GM23338 (cell line): ENCODE measurements around the gene PJA1.

ENCODE experiments used
- CREB1 ChIP-seq: fragments of 250-450 bp; sonication (Bioruptor Pico); IDR thresholded peaks from 2 replicates; pipeline ENCODE4 v1.5.0; 2020; ENCODE audit warnings: low read depth, mild to moderate bottlenecking, moderate library complexity
- EZH2 ChIP-seq: fragments of 200-600 bp; sonication (generic); IDR thresholded peaks from one replicate; pipeline ENCODE4 v1.8.0; 2017; ENCODE audit warnings: antibody characterized with exemption, mild to moderate bottlenecking, low read depth; ENCODE audit not compliant: unreplicated experiment
- EZH2phosphoT487 ChIP-seq: fragments of 200-600 bp; sonication (generic); IDR thresholded peaks from one replicate; pipeline ENCODE4 v1.8.1; 2018; ENCODE audit warnings: antibody characterized with exemption; ENCODE audit not compliant: unreplicated experiment
- JUNB ChIP-seq: IDR thresholded peaks from one replicate; pipeline ENCODE4 v1.6.1; 2016; ENCODE audit warnings: antibody characterized with exemption; ENCODE audit not compliant: unreplicated experiment
- NANOG ChIP-seq: IDR thresholded peaks from 2 replicates; pipeline ENCODE4 v1.6.1; 2016; ENCODE audit warnings: antibody characterized with exemption, borderline replicate concordance
- POLR2AphosphoS5 ChIP-seq: IDR thresholded peaks from 2 replicates; pipeline ENCODE4 v1.6.1; 2016; ENCODE audit warnings: antibody characterized with exemption, low read depth
- STAT1 ChIP-seq: IDR thresholded peaks from one replicate; pipeline ENCODE4 v1.6.1; 2016; ENCODE audit warnings: antibody characterized with exemption; ENCODE audit not compliant: unreplicated experiment
- ZNF331 ChIP-seq: fragments of 250-450 bp; sonication (Bioruptor Pico); IDR thresholded peaks from 2 replicates; pipeline ENCODE4 v1.5.0; 2020; ENCODE audit warnings: low read depth, mild to moderate bottlenecking, moderate library complexity
- TF ChIP-seq, protein P1 (sequence below), 2 experiments: fragments of 200-600 bp in 1 of 2; sonication (generic) in 1 of 2; conservative IDR thresholded peaks; 2 replicates each; pipeline versions ENCODE4 v1.5.1 to v1.6.1; 2016 to 2017; ENCODE audit warnings: antibody characterized with exemption in 2 of 2, low read depth in 2 of 2, mild to moderate bottlenecking in 2 of 2, moderate library complexity in 1 of 2
- TF ChIP-seq, protein P2 (sequence below): fragments of 250-450 bp; sonication (Bioruptor Pico); IDR thresholded peaks from 2 replicates; pipeline ENCODE4 v1.5.0; 2020; ENCODE audit warnings: mild to moderate bottlenecking, moderate library complexity
- TF ChIP-seq, protein P3 (sequence below): IDR thresholded peaks from 2 replicates; pipeline ENCODE4 v1.6.1; 2016; ENCODE audit warnings: antibody characterized with exemption

DNA sequence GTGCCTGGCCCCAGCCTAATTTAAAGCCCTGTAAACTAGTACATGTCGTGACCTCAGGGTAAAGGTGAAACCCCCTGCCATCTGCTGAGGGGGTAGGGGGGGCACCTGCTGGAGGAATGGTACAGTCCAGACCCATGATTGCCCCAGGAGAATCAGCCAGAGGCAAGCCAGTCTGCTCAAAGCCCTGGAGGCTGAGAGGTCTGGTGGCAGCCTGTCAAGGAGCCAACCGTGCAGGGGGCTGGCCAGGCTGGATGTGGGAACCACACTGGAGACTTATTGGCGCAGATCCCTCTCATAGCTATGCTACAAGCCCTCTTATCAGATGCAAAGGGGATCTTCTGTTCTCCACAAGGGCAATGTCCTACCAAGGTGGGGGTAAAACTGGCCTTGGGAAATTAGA is 31.4 kb upstream of the PJA1 start:
- TF ChIP-seq, protein P1, sequence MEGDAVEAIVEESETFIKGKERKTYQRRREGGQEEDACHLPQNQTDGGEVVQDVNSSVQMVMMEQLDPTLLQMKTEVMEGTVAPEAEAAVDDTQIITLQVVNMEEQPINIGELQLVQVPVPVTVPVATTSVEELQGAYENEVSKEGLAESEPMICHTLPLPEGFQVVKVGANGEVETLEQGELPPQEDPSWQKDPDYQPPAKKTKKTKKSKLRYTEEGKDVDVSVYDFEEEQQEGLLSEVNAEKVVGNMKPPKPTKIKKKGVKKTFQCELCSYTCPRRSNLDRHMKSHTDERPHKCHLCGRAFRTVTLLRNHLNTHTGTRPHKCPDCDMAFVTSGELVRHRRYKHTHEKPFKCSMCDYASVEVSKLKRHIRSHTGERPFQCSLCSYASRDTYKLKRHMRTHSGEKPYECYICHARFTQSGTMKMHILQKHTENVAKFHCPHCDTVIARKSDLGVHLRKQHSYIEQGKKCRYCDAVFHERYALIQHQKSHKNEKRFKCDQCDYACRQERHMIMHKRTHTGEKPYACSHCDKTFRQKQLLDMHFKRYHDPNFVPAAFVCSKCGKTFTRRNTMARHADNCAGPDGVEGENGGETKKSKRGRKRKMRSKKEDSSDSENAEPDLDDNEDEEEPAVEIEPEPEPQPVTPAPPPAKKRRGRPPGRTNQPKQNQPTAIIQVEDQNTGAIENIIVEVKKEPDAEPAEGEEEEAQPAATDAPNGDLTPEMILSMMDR (conservative IDR thresholded peaks at IDR 0.05; ENCODE audit: low read depth in 2 of 2) = no peak
- TF ChIP-seq EZH2phosphoT487 = no peak
- no peak for TF ChIP-seq NANOG
- TF ChIP-seq, protein P2, sequence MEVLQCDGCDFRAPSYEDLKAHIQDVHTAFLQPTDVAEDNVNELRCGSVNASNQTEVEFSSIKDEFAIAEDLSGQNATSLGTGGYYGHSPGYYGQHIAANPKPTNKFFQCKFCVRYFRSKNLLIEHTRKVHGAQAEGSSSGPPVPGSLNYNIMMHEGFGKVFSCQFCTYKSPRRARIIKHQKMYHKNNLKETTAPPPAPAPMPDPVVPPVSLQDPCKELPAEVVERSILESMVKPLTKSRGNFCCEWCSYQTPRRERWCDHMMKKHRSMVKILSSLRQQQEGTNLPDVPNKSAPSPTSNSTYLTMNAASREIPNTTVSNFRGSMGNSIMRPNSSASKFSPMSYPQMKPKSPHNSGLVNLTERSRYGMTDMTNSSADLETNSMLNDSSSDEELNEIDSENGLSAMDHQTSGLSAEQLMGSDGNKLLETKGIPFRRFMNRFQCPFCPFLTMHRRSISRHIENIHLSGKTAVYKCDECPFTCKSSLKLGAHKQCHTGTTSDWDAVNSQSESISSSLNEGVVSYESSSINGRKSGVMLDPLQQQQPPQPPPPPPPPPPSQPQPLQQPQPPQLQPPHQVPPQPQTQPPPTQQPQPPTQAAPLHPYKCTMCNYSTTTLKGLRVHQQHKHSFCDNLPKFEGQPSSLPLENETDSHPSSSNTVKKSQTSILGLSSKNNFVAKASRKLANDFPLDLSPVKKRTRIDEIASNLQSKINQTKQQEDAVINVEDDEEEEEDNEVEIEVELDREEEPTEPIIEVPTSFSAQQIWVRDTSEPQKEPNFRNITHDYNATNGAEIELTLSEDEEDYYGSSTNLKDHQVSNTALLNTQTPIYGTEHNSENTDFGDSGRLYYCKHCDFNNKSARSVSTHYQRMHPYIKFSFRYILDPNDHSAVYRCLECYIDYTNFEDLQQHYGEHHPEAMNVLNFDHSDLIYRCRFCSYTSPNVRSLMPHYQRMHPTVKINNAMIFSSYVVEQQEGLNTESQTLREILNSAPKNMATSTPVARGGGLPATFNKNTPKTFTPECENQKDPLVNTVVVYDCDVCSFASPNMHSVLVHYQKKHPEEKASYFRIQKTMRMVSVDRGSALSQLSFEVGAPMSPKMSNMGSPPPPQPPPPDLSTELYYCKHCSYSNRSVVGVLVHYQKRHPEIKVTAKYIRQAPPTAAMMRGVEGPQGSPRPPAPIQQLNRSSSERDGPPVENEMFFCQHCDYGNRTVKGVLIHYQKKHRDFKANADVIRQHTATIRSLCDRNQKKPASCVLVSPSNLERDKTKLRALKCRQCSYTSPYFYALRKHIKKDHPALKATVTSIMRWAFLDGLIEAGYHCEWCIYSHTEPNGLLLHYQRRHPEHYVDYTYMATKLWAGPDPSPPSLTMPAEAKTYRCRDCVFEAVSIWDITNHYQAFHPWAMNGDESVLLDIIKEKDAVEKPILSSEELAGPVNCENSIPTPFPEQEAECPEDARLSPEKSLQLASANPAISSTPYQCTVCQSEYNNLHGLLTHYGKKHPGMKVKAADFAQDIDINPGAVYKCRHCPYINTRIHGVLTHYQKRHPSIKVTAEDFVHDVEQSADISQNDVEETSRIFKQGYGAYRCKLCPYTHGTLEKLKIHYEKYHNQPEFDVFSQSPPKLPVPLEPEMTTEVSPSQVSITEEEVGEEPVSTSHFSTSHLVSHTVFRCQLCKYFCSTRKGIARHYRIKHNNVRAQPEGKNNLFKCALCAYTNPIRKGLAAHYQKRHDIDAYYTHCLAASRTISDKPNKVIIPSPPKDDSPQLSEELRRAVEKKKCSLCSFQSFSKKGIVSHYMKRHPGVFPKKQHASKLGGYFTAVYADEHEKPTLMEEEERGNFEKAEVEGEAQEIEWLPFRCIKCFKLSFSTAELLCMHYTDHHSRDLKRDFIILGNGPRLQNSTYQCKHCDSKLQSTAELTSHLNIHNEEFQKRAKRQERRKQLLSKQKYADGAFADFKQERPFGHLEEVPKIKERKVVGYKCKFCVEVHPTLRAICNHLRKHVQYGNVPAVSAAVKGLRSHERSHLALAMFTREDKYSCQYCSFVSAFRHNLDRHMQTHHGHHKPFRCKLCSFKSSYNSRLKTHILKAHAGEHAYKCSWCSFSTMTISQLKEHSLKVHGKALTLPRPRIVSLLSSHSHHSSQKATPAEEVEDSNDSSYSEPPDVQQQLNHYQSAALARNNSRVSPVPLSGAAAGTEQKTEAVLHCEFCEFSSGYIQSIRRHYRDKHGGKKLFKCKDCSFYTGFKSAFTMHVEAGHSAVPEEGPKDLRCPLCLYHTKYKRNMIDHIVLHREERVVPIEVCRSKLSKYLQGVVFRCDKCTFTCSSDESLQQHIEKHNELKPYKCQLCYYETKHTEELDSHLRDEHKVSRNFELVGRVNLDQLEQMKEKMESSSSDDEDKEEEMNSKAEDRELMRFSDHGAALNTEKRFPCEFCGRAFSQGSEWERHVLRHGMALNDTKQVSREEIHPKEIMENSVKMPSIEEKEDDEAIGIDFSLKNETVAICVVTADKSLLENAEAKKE = no peak
- no peak for TF ChIP-seq POLR2AphosphoS5
- no peak for TF ChIP-seq EZH2
- TF ChIP-seq JUNB = no peak
- TF ChIP-seq CREB1 (CRISPR knock-in tag) = no peak
- TF ChIP-seq, protein P3, sequence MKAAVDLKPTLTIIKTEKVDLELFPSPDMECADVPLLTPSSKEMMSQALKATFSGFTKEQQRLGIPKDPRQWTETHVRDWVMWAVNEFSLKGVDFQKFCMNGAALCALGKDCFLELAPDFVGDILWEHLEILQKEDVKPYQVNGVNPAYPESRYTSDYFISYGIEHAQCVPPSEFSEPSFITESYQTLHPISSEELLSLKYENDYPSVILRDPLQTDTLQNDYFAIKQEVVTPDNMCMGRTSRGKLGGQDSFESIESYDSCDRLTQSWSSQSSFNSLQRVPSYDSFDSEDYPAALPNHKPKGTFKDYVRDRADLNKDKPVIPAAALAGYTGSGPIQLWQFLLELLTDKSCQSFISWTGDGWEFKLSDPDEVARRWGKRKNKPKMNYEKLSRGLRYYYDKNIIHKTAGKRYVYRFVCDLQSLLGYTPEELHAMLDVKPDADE = no peak
- TF ChIP-seq STAT1 = no peak
- TF ChIP-seq ZNF331 (CRISPR knock-in tag) = no peak
